A673 (cell line): ENCODE results near the gene C16orf74.

Experiments
- EZH2 ChIP-seq: fragments of 200-600 bp; sonication (generic); IDR thresholded peaks from 2 replicates; pipeline ENCODE4 v1.6.1; 2017; ENCODE audit warnings: borderline replicate concordance, low read depth, mild to moderate bottlenecking, mixed read lengths, antibody characterized with exemption, low read length; ENCODE audit not compliant: poor library complexity, severe bottlenecking
- TF ChIP-seq, protein P1 (sequence below): fragments of 300-800, 200-600 bp; sonication (generic); conservative IDR thresholded peaks from 2 replicates; pipeline ENCODE4 v1.5.1; 2017; ENCODE audit warnings: low read depth, mild to moderate bottlenecking, antibody characterized with exemption, low read length, moderate library complexity, mixed read lengths

DNA sequence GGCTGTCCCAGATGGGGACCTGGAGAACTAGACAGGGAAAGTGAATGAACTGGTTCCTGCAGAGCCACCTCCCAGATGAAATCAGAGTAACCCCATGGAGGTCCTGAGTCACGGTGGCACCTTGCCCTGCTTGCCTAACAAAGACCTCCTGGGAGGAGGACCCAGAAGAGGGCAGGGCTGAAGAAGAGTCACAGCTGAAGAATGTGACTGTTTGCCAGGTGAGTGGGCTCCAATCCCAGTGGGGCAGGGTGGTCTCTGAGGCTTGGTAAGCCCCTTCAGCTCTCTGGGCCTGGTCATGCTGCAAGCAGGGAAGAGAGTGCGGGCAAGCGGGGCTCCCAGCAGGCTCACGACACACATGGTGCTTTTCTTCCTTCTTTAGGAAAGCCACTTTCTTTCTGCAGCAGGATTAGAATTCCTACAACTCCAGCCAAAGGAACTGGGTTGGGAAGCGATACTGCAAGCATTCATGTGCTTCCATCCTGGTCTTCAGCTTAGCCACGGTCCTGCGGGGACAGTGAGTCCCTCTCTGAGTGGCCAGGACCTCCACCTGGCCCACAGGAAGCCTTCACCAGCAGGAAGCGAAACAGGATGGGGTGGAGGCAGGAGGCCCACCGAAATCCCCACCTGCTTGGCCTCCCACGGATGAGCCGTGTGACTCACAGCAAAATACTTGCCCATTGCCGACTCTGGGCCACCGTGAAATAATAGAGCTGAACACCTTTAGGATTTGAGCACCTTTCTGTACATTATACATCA is 4.3 kb downstream of the C16orf74 start:
- TF ChIP-seq EZH2, result no peak
- TF ChIP-seq, protein P1, sequence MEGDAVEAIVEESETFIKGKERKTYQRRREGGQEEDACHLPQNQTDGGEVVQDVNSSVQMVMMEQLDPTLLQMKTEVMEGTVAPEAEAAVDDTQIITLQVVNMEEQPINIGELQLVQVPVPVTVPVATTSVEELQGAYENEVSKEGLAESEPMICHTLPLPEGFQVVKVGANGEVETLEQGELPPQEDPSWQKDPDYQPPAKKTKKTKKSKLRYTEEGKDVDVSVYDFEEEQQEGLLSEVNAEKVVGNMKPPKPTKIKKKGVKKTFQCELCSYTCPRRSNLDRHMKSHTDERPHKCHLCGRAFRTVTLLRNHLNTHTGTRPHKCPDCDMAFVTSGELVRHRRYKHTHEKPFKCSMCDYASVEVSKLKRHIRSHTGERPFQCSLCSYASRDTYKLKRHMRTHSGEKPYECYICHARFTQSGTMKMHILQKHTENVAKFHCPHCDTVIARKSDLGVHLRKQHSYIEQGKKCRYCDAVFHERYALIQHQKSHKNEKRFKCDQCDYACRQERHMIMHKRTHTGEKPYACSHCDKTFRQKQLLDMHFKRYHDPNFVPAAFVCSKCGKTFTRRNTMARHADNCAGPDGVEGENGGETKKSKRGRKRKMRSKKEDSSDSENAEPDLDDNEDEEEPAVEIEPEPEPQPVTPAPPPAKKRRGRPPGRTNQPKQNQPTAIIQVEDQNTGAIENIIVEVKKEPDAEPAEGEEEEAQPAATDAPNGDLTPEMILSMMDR, result no peak
